ENCODE results near the gene KCNH4. TPM values are rescaled to one million over a fixed set of nuclear protein-coding genes. Genes with fewer than 3 reads are reported as not detected.

KCNH4 gene
- total RNA-seq, 4 donors from 2014 or later: 0.47 to 0.80 TPM; not detected in 2

DNA sequence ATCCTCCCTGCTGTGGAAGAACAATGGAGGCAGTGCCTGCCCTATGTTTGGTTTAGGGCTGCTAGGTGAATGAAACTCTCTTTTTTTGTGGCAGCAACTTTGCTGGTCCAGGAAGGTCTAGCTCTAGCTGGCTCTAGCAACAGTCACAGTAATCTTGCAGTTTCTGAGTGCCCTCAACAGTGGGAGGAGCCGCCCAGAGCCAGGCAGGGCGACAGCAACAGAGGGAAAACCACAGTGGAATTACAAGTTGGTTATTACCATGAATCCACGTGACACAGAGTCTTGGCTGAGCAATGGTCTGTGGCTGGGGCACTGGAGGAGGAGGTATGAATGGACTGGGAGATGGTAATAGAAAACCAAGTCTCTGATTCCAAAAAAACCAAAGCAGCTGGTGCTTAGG is 48.0 kb downstream of the KCNH4 start:
- Histone ChIP-seq H3K4me1 (peaks cover 3 to 73% (median 41%) of the 10 kb centered on the region in 4 donors), H3K4me3 (no peak overlapping the region), H3K36me3 (peaks cover 0 to 35% (median 2%) of the 10 kb centered on the region in 3 donors), H3K27ac (peak overlapping the region; percentile 75 to 86 (median 77)), H3K27me3 (no peaks in the 10 kb centered on the region), H3K9me3 (no peaks in the 10 kb centered on the region)
- peak; percentile 62 to 75 (median 70) for DNase-seq
- TF ChIP-seq, protein P1, sequence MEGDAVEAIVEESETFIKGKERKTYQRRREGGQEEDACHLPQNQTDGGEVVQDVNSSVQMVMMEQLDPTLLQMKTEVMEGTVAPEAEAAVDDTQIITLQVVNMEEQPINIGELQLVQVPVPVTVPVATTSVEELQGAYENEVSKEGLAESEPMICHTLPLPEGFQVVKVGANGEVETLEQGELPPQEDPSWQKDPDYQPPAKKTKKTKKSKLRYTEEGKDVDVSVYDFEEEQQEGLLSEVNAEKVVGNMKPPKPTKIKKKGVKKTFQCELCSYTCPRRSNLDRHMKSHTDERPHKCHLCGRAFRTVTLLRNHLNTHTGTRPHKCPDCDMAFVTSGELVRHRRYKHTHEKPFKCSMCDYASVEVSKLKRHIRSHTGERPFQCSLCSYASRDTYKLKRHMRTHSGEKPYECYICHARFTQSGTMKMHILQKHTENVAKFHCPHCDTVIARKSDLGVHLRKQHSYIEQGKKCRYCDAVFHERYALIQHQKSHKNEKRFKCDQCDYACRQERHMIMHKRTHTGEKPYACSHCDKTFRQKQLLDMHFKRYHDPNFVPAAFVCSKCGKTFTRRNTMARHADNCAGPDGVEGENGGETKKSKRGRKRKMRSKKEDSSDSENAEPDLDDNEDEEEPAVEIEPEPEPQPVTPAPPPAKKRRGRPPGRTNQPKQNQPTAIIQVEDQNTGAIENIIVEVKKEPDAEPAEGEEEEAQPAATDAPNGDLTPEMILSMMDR (IDR thresholded peaks at IDR 0.05): no peak
- no peak for TF ChIP-seq POLR2A (IDR thresholded peaks at IDR 0.05)

DNA sequence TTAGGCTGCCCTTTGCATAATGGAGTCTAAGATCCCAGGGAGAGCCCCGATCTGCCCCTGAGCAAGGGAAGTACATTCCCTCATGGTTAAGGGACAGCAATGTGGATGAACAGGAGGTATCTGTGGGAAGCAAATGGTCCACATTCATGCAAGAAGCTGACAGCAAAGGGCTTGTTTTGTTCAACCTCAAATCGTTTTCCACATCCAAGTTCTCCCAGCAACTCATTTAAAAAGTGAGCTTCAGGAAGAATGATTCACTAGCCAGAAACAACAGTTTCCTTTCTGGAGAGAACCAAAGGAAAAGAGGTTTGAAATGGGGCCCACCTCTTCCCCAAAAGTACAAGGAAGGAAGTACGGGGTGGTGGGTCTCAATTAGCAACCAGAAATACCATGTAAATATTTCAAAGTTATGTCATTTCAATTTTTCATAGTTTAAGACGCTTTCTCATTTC is 48.9 kb downstream of the KCNH4 start:
- Histone ChIP-seq H3K36me3 (peaks cover 0 to 44% (median 2%) of the 10 kb centered on the region in 3 donors), H3K4me3 (no peak overlapping the region), H3K27ac (peak overlapping the region in 3 of 4 donors; percentile 74 to 86 (median 79)), H3K9me3 (no peaks in the 10 kb centered on the region), H3K27me3 (no peaks in the 10 kb centered on the region), H3K4me1 (peaks cover 3 to 67% (median 41%) of the 10 kb centered on the region in 4 donors)
- DNase-seq: no peak
- TF ChIP-seq, protein P1 (IDR thresholded peaks at IDR 0.05): no peak
- TF ChIP-seq POLR2A (IDR thresholded peaks at IDR 0.05): no peak

DNA sequence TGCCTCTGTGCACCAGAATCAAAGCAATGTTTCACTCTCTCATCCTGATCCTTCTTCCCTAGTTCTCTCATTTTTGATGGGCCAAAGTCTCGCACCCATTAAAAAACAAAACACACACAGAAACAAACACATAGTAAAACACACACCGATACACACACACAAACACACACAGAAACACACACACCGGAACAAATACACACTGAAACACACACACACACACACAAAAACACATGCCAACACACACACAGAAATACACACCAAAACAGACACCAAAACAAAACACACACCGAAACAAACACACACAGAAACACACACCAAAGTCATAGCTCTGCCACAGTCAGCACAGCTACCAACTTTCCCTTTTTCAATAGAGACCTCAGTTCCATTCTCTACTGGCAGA is 49.7 kb downstream of the KCNH4 start:
- DNase-seq: no peak
- H3K27me3 ChIP-seq: no peaks in the 10 kb centered on the region
- H3K4me3 ChIP-seq: no peak overlapping the region
- peak overlapping the region; percentile 16 to 86 (median 76) for H3K27ac ChIP-seq
- TF ChIP-seq, protein P1 (IDR thresholded peaks at IDR 0.05): no peak
- TF ChIP-seq POLR2A (IDR thresholded peaks at IDR 0.05): no peak
- peaks cover 0 to 50% (median 2%) of the 10 kb centered on the region in 3 donors for H3K36me3 ChIP-seq
- peaks cover 3 to 60% (median 37%) of the 10 kb centered on the region in 4 donors for H3K4me1 ChIP-seq
- H3K9me3 ChIP-seq: no peaks in the 10 kb centered on the region

DNA sequence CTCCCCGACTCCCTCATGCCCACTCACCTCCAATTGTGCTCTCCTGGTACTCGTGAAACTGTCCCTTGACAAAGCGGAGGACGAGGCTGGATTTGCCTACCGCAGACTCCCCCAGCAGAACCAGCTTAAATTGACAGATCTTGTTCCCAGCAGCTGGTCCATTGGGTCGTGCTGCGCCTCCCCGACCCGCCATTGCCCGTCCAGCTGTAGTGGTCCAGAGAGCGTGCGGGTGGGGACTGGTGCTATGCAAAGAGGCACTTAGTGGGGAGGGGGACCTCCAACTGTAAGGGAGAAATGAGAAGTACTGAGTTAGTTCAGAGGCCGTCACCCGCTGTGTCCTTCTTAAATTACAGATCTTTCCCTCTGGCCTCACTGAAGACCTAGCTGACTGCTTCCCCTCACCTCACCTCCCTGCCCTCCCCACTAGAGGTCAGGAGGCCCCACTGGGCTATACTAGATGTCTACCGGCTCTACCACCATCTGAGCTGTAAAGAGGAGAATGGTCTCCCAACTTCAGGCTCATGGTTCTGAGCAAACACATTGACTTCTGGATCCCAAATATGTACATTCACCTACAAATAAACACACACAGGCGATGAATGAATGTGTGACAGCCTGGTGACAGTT is 50.5 kb downstream of the KCNH4 start:
- no peak for TF ChIP-seq POLR2A (IDR thresholded peaks at IDR 0.05)
- TF ChIP-seq, protein P1 (IDR thresholded peaks at IDR 0.05): no peak
- Histone ChIP-seq H3K27me3 (no peaks in the 10 kb centered on the region), H3K27ac (peak overlapping the region in 3 of 4 donors; percentile 38 to 86 (median 74)), H3K4me3 (no peak overlapping the region), H3K9me3 (no peaks in the 10 kb centered on the region), H3K4me1 (peaks cover 3 to 52% (median 29%) of the 10 kb centered on the region in 4 donors), H3K36me3 (peaks cover 0 to 59% (median 2%) of the 10 kb centered on the region in 3 donors)
- no peak for DNase-seq

DNA sequence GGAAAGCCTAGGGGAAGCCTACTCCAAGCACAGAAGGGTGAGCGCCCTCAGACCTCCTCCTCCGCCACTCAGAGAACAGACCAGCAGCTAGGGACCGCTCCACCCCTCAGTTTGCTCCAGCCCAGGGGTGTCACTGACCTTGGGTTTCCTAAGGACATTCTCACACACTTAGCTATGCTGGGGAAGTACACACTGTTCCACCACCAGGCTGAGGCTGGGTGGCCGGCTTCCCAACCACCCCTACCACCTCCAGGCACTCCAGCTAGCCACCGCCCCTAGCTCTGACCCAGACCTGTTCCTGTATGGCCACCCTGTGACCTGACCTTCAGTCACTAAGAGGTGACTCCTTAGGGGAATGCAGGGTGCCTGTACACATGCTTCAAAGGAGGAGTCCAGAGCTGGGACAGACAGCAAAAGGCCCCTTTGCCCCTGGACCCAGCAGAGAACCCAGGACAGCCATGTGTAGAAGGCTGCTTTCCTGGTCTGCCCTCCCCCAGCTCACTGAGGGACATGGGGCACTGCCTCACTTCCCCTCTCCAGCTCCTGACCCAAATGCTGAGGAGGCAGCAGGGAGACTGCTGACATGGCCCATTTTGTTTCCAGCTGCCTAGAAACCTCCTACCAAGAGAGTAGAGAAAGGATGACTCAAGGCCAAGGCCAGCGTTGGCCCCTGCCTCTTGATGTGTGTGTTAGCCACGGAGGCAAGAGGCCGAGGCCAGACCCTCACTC is 51.7 kb downstream of the KCNH4 start:
- TF ChIP-seq POLR2A (IDR thresholded peaks at IDR 0.05): no peak
- TF ChIP-seq, protein P1 (IDR thresholded peaks at IDR 0.05): no peak
- no peak overlapping the region for H3K4me3 ChIP-seq
- H3K27me3 ChIP-seq: no peaks in the 10 kb centered on the region
- H3K36me3 ChIP-seq: peaks cover 0 to 65% (median 2%) of the 10 kb centered on the region in 3 donors
- H3K9me3 ChIP-seq: no peaks in the 10 kb centered on the region
- H3K27ac ChIP-seq: peak overlapping the region in 3 of 4 donors; percentile 6 to 74 (median 29)
- peaks cover 3 to 40% (median 21%) of the 10 kb centered on the region in 4 donors for H3K4me1 ChIP-seq
- peak in 1 of 3 donors; percentile 56 for DNase-seq

Measured in Peyer's patch (tissue), 4 donors.